ENCODE data around the gene TTLL7. TPM values are rescaled to one million over a fixed set of nuclear protein-coding genes. Genes with fewer than 3 reads are reported as not detected.

TTLL7 gene
- total and polyA plus RNA-seq, 2 donors (not counting 1 experiment from before 2014, with no cell fraction given): 0.01 TPM; not detected in 1

DNA sequence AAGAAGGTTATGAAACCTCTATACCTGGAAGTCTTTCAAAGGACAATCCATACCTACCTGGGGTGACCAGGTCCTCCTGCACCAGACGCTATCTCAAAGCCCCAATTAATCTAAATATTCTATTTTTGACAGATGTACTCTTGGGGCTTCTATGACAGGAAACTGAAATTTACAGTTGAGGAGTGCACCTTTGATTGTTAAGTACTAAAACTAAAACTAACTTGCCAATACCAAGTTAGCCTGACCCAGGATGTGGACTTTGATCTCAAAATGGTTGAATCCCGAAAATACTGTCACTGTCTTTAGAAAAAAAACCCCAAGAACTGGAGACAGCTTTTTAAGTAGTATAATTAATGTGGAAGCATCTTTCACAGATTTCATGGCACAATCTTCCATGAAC is 162.4 kb downstream of the TTLL7 start:
- no peaks in the 10 kb centered on the region for H3K9me3 ChIP-seq (ENCODE audit: control extremely low read depth in 1 of 3, control insufficient read depth in 2 of 3, insufficient read depth in 1 of 3, low read length in 2 of 3)
- H3K4me3 Mint-ChIP-seq: no peak overlapping the region
- no peak for ATAC-seq (ENCODE audit: low read depth)
- no peaks in the 10 kb centered on the region for H3K4me1 ChIP-seq (ENCODE audit: control insufficient read depth in 2 of 2, insufficient read depth in 2 of 2, low read length in 2 of 2)
- TF ChIP-seq CTCF (IDR thresholded peaks at IDR 0.05): no peak
- no peak for TF ChIP-seq EZH2 (IDR thresholded peaks at IDR 0.05; ENCODE audit: borderline replicate concordance, insufficient read depth, low read depth, low read length, poor library complexity, severe bottlenecking)
- no peaks in the 10 kb centered on the region for H3K36me3 ChIP-seq (replicated peaks in 1 of 2; ENCODE audit: control extremely low read depth in 1 of 2, control insufficient read depth in 1 of 2, extremely low read depth in 1 of 2, insufficient read depth in 2 of 2, low read length in 1 of 2)
- no peaks in the 10 kb centered on the region for H3K9me3 Mint-ChIP-seq (ENCODE audit: insufficient read depth)
- POLR2A ChIA-PET: no interaction called here
- no peak for DNase-seq
- H3K27me3 ChIP-seq (replicated peaks in 1 of 4; ENCODE audit: control extremely low read depth in 1 of 4, control insufficient read depth in 3 of 4, insufficient read depth in 4 of 4, low read length in 3 of 4): no peaks in the 10 kb centered on the region
- no peak overlapping the region for H2AFZ ChIP-seq (ENCODE audit: insufficient read depth, low read depth, low read length, poor library complexity, severe bottlenecking)
- H3K27ac Mint-ChIP-seq: no peak overlapping the region
- H3K27ac ChIP-seq (ENCODE audit: low read length in 2 of 2): no peak overlapping the region
- CTCF ChIA-PET: no interaction called here
- intact Hi-C loops (cut with micrococcal nuclease): no loop called here
- no CpG with 5 or more reads among the region's 2 CpGs for WGBS (ENCODE audit: insufficient coverage)
- H3K4me2 ChIP-seq (replicated peaks; ENCODE audit: low read depth, low read length, poor library complexity, severe bottlenecking): no peak overlapping the region
- H3K4me3 ChIP-seq (ENCODE audit: control extremely low read depth in 1 of 5, extremely low read depth in 1 of 5, insufficient read depth in 1 of 5, low read depth in 2 of 5, low read length in 4 of 5): no peak overlapping the region
- H3K4me1 Mint-ChIP-seq: no peaks in the 10 kb centered on the region
- H3K9ac ChIP-seq (ENCODE audit: low read length): no peak overlapping the region
- no peaks in the 10 kb centered on the region for H3K79me2 ChIP-seq (ENCODE audit: control insufficient read depth, insufficient read depth, low read length)
- H3K27me3 Mint-ChIP-seq: no peaks in the 10 kb centered on the region
- no peaks in the 10 kb centered on the region for H4K20me1 ChIP-seq (ENCODE audit: control insufficient read depth, insufficient read depth, low read length, poor library complexity, severe bottlenecking)

DNA sequence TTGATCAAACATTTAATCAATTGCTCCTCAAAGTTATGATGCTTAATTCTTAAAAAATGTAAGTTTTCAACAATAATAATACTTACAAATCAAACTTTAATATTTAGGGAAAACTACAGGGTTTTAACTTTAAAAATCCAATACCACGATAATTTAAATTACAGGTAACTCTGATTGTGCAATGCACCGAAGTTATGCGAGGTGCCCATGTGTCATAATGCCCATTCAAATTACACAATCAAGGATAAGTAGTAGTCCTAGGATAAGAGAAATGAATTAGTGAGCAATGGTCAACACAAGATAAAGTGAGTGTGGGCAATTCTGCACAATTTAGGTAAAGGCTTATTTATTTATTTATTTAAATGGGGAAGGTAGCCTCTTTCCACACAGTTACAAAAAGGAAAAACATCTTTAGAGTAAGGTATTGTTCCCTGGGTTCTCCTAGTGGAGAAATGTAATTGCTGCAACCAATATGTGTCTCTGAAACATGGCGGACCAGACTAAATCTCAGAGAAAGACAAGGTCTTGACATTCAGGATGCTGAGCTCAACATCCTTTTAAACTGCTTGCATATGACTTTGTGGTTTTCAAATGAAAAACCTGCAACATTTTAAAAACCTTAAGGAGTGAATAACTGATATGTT is 164.2 kb downstream of the TTLL7 start:
- Histone ChIP-seq H3K4me1 (ENCODE audit: control insufficient read depth in 2 of 2, insufficient read depth in 2 of 2, low read length in 2 of 2) (no peaks in the 10 kb centered on the region), H3K27ac (ENCODE audit: low read length in 2 of 2) (no peak overlapping the region), H3K4me3 (ENCODE audit: control extremely low read depth in 1 of 5, extremely low read depth in 1 of 5, insufficient read depth in 1 of 5, low read depth in 2 of 5, low read length in 4 of 5) (no peak overlapping the region), H2AFZ (ENCODE audit: insufficient read depth, low read depth, low read length, poor library complexity, severe bottlenecking) (no peak overlapping the region), H3K9ac (ENCODE audit: low read length) (no peak overlapping the region), H3K79me2 (ENCODE audit: control insufficient read depth, insufficient read depth, low read length) (no peaks in the 10 kb centered on the region), H3K9me3 (ENCODE audit: control extremely low read depth in 1 of 3, control insufficient read depth in 2 of 3, insufficient read depth in 1 of 3, low read length in 2 of 3) (no peaks in the 10 kb centered on the region), H3K36me3 (replicated peaks in 1 of 2; ENCODE audit: control extremely low read depth in 1 of 2, control insufficient read depth in 1 of 2, extremely low read depth in 1 of 2, insufficient read depth in 2 of 2, low read length in 1 of 2) (no peaks in the 10 kb centered on the region), H3K4me2 (replicated peaks; ENCODE audit: low read depth, low read length, poor library complexity, severe bottlenecking) (no peak overlapping the region), H4K20me1 (ENCODE audit: control insufficient read depth, insufficient read depth, low read length, poor library complexity, severe bottlenecking) (no peaks in the 10 kb centered on the region), H3K27me3 (replicated peaks in 1 of 4; ENCODE audit: control extremely low read depth in 1 of 4, control insufficient read depth in 3 of 4, insufficient read depth in 4 of 4, low read length in 3 of 4) (no peaks in the 10 kb centered on the region)
- Mint-ChIP-seq H3K27me3 (peaks cover 1% of the 10 kb centered on the region), H3K4me1 (no peaks in the 10 kb centered on the region), H3K4me3 (no peak overlapping the region), H3K27ac (no peak overlapping the region), H3K9me3 (ENCODE audit: insufficient read depth) (no peaks in the 10 kb centered on the region)
- TF ChIP-seq EZH2 (IDR thresholded peaks at IDR 0.05; ENCODE audit: borderline replicate concordance, insufficient read depth, low read depth, low read length, poor library complexity, severe bottlenecking) (no peak), CTCF (IDR thresholded peaks at IDR 0.05) (no peak)
- intact Hi-C loops (cut with micrococcal nuclease): no loop called here
- DNase-seq (no peak), ATAC-seq (ENCODE audit: low read depth) (no peak)
- WGBS (ENCODE audit: insufficient coverage): no CpG with 5 or more reads among the region's 4 CpGs
- POLR2A ChIA-PET: no interaction called here
- CTCF ChIA-PET: no interaction called here

Measured in B cell (primary cell).